ENCODE results near the gene GLA.
A peak's percentile ranks its signal among the peaks of the same experiment; 100 is the strongest.

GLA gene

GRCh38 chrX:101397779-101398178 is 9.9 kb downstream of the GLA start:
- no peak for DNase-seq (ENCODE audit: low spot score)

GRCh38 chrX:101395789-101396188 is 11.9 kb downstream of the GLA start:
- no peak for DNase-seq (ENCODE audit: low spot score)

- no peak for DNase-seq (ENCODE audit: low spot score)
Measured at GRCh38 chrX:101394372-101394771, 13.4 kb downstream of the GLA start.

GRCh38 chrX:101393530-101394305 is 14.0 kb downstream of the GLA start:
- DNase-seq (ENCODE audit: low spot score) = no peak

GRCh38 chrX:101391831-101392230 is 15.9 kb downstream of the GLA start:
- DNase-seq (ENCODE audit: low spot score) = no peak

- DNase-seq (ENCODE audit: low spot score) = peak; percentile 60
Measured at GRCh38 chrX:101390664-101391525, 16.8 kb downstream of the GLA start, which contains the start of gene RPL36A. TSS of gene RPL36A (plus strand) at chrX:101391011. CDS start at chrX:101391044, 33 bp downstream.

GRCh38 chrX:101388604-101389003 is 19.1 kb downstream of the GLA start:
- DNase-seq (ENCODE audit: low spot score) = no peak

GRCh38 chrX:101386542-101386885 is 21.2 kb downstream of the GLA start:
- DNase-seq (ENCODE audit: low spot score) = no peak

- no peak for DNase-seq (ENCODE audit: low spot score)
Measured at GRCh38 chrX:101385795-101386541, 21.8 kb downstream of the GLA start, which contains the start of gene BTK. TSS of gene BTK (minus strand) at chrX:101386191. CDS start at chrX:101375284, 10,907 bp downstream.

- DNase-seq (ENCODE audit: low spot score) = no peak
Measured at GRCh38 chrX:101385026-101385684, 22.6 kb downstream of the GLA start.

- DNase-seq (ENCODE audit: low spot score) = no peak
Measured at GRCh38 chrX:101383679-101384205, 24.0 kb downstream of the GLA start.

- no peak for DNase-seq (ENCODE audit: low spot score)
Measured at GRCh38 chrX:101377547-101377946, 30.2 kb downstream of the GLA start.

GRCh38 chrX:101370888-101371504 is 36.7 kb downstream of the GLA start:
- DNase-seq (ENCODE audit: low spot score) = no peak

GRCh38 chrX:101369687-101370086 is 38.0 kb downstream of the GLA start:
- DNase-seq (ENCODE audit: low spot score) = no peak

GRCh38 chrX:101368800-101369199 is 38.9 kb downstream of the GLA start:
- no peak for DNase-seq (ENCODE audit: low spot score)

- DNase-seq (ENCODE audit: low spot score) = no peak
Measured at GRCh38 chrX:101365301-101365795, 42.4 kb downstream of the GLA start.

GRCh38 chrX:101362757-101363156 is 45.0 kb downstream of the GLA start:
- no peak for DNase-seq (ENCODE audit: low spot score)

- no peak for DNase-seq (ENCODE audit: low spot score)
Measured at GRCh38 chrX:101362116-101362515, 45.6 kb downstream of the GLA start.

- DNase-seq (ENCODE audit: low spot score) = no peak
Measured at GRCh38 chrX:101360390-101360789, 47.3 kb downstream of the GLA start.

GRCh38 chrX:101359966-101360365 is 47.8 kb downstream of the GLA start:
- no peak for DNase-seq (ENCODE audit: low spot score)
